ENCODE data around the gene SPDYE3. TPM values are rescaled to one million over a fixed set of nuclear protein-coding genes. Genes with fewer than 3 reads are reported as not detected.
"Not testable (repeated sequence)": the region's sequence is repeated elsewhere in the genome, so short reads cannot be mapped to it uniquely, and the experiment has no call there.

SPDYE3 gene
- total and polyA plus RNA-seq, 2 experiments from 2014 or later, result 3.8 TPM; not detected in 1

DNA sequence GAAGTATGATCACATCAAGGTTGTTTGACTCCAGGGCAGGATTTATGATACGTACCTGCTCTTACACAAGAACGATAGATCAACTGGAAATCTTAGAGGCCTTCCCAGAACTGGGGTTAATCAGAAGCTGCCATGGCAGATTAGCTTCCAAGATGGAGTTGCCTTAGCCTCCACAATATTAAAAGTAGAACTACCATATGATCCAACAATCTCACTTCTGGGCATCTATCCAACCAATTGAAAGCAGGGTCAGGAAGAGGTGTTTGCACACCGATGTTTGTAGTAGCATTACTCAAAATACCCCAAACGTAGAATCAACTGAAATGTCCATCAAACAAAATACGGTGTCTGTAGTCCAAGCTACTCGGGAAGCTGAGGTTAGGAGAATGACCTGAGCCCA, 57.0 kb downstream of the SPDYE3 start:
- in situ Hi-C loops (cut with MboI), result no loop called here
- no peaks in the 10 kb centered on the region for H4K20me1 ChIP-seq (ENCODE audit: insufficient read depth)
- H3K4me2 ChIP-seq (ENCODE audit: unreplicated experiment), result no peak overlapping the region
- no peaks in the 10 kb centered on the region for H3K4me1 ChIP-seq (ENCODE audit: insufficient read depth)
- H3K27me3 ChIP-seq (replicated peaks; ENCODE audit: insufficient read depth), result no peaks in the 10 kb centered on the region
- no peaks in the 10 kb centered on the region for H3K9me2 ChIP-seq (ENCODE audit: insufficient read depth)
- no peak overlapping the region for H3K9ac ChIP-seq
- H3K79me2 ChIP-seq (ENCODE audit: insufficient read depth), result no peaks in the 10 kb centered on the region
- 97 to 98% methylated on average over 6 of the region's 6 CpGs for WGBS, 2 experiments (ENCODE audit: low coverage in 1 of 2, low lambda C conversion rate in 2 of 2, missing lambda C conversion rate in 2 of 2)
- H2AFZ ChIP-seq, result no peak overlapping the region
- H3K9me3 ChIP-seq (ENCODE audit: low read depth), result no peaks in the 10 kb centered on the region
- H3K27ac ChIP-seq, result no peak overlapping the region
- DNase-seq, result no peak
- 0 out of 2 replicates have a peak, but pooled peaks cover 9% of the 10 kb centered on the region for H3F3A ChIP-seq (ENCODE audit: insufficient read depth)
- TF ChIP-seq EZH2 (IDR thresholded peaks at IDR 0.05; ENCODE audit: insufficient read depth, poor library complexity, severe bottlenecking), result no peak
- H3K4me3 ChIP-seq, result no peak overlapping the region
- peaks cover 18% of the 10 kb centered on the region for H3K36me3 ChIP-seq (ENCODE audit: low read depth)

DNA sequence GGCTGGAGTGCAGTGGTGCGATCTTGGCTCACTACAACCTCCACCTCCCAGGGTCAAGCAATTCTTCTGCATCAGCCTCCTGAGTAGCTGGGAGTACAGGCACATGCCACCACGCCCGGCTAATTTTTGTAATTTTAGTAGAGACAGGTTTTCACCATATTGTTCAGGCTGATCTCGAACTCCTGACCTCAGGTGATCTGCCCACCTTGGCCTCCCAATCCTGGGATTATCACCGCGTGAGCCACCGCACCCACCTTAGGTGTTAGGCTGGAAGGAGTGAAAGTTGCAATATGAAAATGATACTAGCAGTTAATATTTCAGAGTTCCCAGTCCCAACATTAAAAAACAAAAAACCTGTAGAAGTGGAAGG, 58.5 kb downstream of the SPDYE3 start:
- H2AFZ ChIP-seq; H3F3A ChIP-seq (ENCODE audit: insufficient read depth); H3K79me2 ChIP-seq (ENCODE audit: insufficient read depth); H4K20me1 ChIP-seq (ENCODE audit: insufficient read depth); H3K9me2 ChIP-seq (ENCODE audit: insufficient read depth); H3K27me3 ChIP-seq (replicated peaks; ENCODE audit: insufficient read depth); DNase-seq; H3K4me2 ChIP-seq (ENCODE audit: unreplicated experiment); H3K4me3 ChIP-seq; H3K9ac ChIP-seq; H3K4me1 ChIP-seq (ENCODE audit: insufficient read depth); in situ Hi-C loops (cut with MboI); H3K27ac ChIP-seq; H3K9me3 ChIP-seq (ENCODE audit: low read depth): not testable (repeated sequence)
- 95 to 99% methylated on average over 7 of the region's 7 CpGs for WGBS, 2 experiments (ENCODE audit: low coverage in 1 of 2, low lambda C conversion rate in 2 of 2, missing lambda C conversion rate in 2 of 2)
- peaks cover 15% of the 10 kb centered on the region for H3K36me3 ChIP-seq (ENCODE audit: low read depth)

DNA sequence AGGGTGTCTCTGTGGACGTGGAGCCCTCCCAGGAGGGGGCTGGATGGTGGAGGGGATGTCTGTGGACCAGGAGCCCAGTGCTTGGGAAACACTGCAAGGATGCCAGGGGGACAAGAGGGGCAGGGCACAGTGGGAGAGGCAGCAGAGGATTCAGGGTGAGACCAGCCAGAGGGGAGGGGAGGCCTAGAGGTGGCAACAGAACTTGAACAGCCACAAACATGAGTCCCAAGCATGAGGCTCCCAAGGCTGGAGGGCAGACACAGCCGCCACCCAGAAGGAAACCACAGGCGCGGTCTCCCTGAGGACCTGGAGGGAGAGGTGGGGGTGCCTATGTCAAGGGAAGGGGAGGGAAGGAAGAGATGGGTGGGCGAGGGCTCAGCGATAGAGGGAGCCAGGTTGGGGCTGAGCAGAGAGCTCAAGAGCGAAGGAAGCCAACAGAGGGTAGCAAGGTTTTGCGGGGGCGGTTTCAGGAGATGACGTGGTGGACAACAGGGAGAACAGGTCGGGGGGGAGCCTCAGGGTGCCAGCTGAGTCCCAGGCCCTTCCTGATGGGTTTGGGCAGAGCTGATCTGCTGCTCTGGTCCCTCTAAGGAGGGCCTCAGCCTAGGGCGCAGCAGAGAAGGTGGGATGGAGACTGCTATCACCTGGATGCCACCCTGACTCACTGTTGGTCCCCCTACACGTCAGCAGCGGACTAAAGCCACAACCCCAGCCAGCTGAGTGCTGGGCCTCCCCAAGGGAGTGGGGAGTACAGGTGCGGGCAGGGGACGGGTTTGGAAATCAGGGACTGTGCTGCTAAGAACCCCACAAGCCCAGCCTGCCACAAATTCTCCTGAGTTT, 59.1 kb downstream of the SPDYE3 start:
- Histone ChIP-seq H3K9ac (no peak overlapping the region), H3K4me2 (ENCODE audit: unreplicated experiment) (no peak overlapping the region), H3K9me2 (ENCODE audit: insufficient read depth) (no peaks in the 10 kb centered on the region), H3K27ac (no peak overlapping the region), H3K27me3 (replicated peaks; ENCODE audit: insufficient read depth) (no peaks in the 10 kb centered on the region), H3K4me1 (ENCODE audit: insufficient read depth) (no peaks in the 10 kb centered on the region), H4K20me1 (ENCODE audit: insufficient read depth) (no peaks in the 10 kb centered on the region), H3K4me3 (no peak overlapping the region), H3F3A (ENCODE audit: insufficient read depth) (0 out of 2 replicates have a peak, but pooled peaks cover 9% of the 10 kb centered on the region), H3K9me3 (ENCODE audit: low read depth) (no peaks in the 10 kb centered on the region), H3K79me2 (ENCODE audit: insufficient read depth) (no peaks in the 10 kb centered on the region), H2AFZ (no peak overlapping the region), H3K36me3 (ENCODE audit: low read depth) (peaks cover 11% of the 10 kb centered on the region; the same call in 1 of the 2 replicates)
- no peak for DNase-seq
- 97 to 98% methylated on average over 14 to 16 of the region's 16 CpGs for WGBS, 2 experiments (ENCODE audit: low coverage in 1 of 2, low lambda C conversion rate in 2 of 2, missing lambda C conversion rate in 2 of 2)
- TF ChIP-seq EZH2phosphoT487 (IDR thresholded peaks at IDR 0.05; ENCODE audit: insufficient read depth, low read depth) (no peak), EZH2 (IDR thresholded peaks at IDR 0.05; ENCODE audit: insufficient read depth, poor library complexity, severe bottlenecking) (no peak)
- in situ Hi-C loops (cut with MboI), result no loop called here

DNA sequence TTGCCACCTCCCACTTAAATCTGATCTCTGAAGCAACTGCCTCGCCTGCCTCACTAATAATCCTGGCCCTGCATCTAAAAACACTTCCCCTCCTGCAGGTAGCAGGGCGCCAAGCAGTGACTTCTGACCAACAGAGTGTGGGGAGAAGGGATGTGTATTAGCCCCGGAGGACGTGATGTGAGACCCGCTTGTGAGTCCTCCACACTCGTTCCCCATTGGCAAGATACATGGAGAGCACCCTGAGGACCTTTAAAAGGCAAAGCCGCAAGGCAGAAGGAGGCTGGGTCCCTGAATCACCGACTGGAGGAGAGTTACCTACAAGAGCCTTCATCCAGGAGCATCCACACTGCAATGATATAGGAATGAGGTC, 59.7 kb downstream of the SPDYE3 start:
- Histone ChIP-seq H3K9ac (no peak overlapping the region), H3K27ac (no peak overlapping the region), H4K20me1 (ENCODE audit: insufficient read depth) (no peaks in the 10 kb centered on the region), H3K79me2 (ENCODE audit: insufficient read depth) (no peaks in the 10 kb centered on the region), H2AFZ (no peak overlapping the region), H3F3A (ENCODE audit: insufficient read depth) (0 out of 2 replicates have a peak, but pooled peaks cover 9% of the 10 kb centered on the region), H3K4me2 (ENCODE audit: unreplicated experiment) (no peak overlapping the region), H3K9me3 (ENCODE audit: low read depth) (no peaks in the 10 kb centered on the region), H3K4me1 (ENCODE audit: insufficient read depth) (no peaks in the 10 kb centered on the region; the same call in 1 of the 2 replicates), H3K4me3 (no peak overlapping the region), H3K9me2 (ENCODE audit: insufficient read depth) (no peaks in the 10 kb centered on the region), H3K27me3 (replicated peaks; ENCODE audit: insufficient read depth) (no peaks in the 10 kb centered on the region), H3K36me3 (ENCODE audit: low read depth) (peaks cover 11% of the 10 kb centered on the region; the same call in 1 of the 2 replicates)
- no peak for DNase-seq
- in situ Hi-C loops (cut with MboI), result no loop called here
- 97% methylated on average over 8 of the region's 8 CpGs for WGBS, 2 experiments (ENCODE audit: low coverage in 1 of 2, low lambda C conversion rate in 2 of 2, missing lambda C conversion rate in 2 of 2)
- TF ChIP-seq EZH2 (IDR thresholded peaks at IDR 0.05; ENCODE audit: insufficient read depth, poor library complexity, severe bottlenecking) (no peak), EZH2phosphoT487 (IDR thresholded peaks at IDR 0.05; ENCODE audit: insufficient read depth, low read depth) (no peak)

All from GM23248 (cell line).